OCI-LY1 (cell line): Measurements from ENCODE around the gene DHRS7B.

ENCODE experiments used
- H2AFZ ChIP-seq: fragments of 200-600 bp; sonication (generic), shearing (Covaris generic); 2 replicates; pipeline ENCODE4 v1.6.0; 2014; ENCODE audit warnings: antibody characterized with exemption, mild to moderate bottlenecking, low read length
- H3F3A ChIP-seq: fragments of 200-600 bp; sonication (generic), shearing (Covaris generic); 2 replicates; pipeline ENCODE4 v1.6.0; 2014; ENCODE audit warnings: mild to moderate bottlenecking, antibody characterized with exemption, low read length, moderate library complexity; ENCODE audit not compliant: insufficient read depth
- H3K27ac ChIP-seq: fragments of 200-600 bp; sonication (generic); 2 replicates; pipeline ENCODE4 v1.5.1; 2014; ENCODE audit warnings: low read length, mixed run types, mild to moderate bottlenecking, low read depth; ENCODE audit not compliant: poor library complexity, severe bottlenecking
- H3K27me3 ChIP-seq: fragments of 200-600 bp; sonication (generic); 2 replicates; pipeline ENCODE4 v1.6.0; 2014; ENCODE audit warnings: antibody characterized with exemption, mild to moderate bottlenecking, low read length, moderate library complexity; ENCODE audit not compliant: insufficient read depth
- H3K36me3 ChIP-seq: fragments of 200-600 bp; sonication (generic); 2 replicates; pipeline ENCODE4 v1.6.1; 2014; ENCODE audit warnings: mild to moderate bottlenecking, antibody characterized with exemption, low read length, moderate library complexity, mixed read lengths; ENCODE audit not compliant: insufficient read depth
- H3K4me1 ChIP-seq: fragments of 200-600 bp; sonication (generic); 2 replicates; pipeline ENCODE4 v1.5.1; 2014; ENCODE audit warnings: mild to moderate bottlenecking, low read length, moderate library complexity; ENCODE audit not compliant: insufficient read depth, severe bottlenecking
- H3K4me2 ChIP-seq: fragments of 200-600 bp; sonication (generic), shearing (Covaris generic); 2 replicates; pipeline ENCODE4 v1.6.1; 2014; ENCODE audit warnings: low read length
- H3K4me3 ChIP-seq: fragments of 200-600 bp; sonication (generic); 2 replicates; pipeline ENCODE4 v1.5.1; 2014; ENCODE audit warnings: low read length, low read depth, mild to moderate bottlenecking, mixed read lengths; ENCODE audit not compliant: poor library complexity, severe bottlenecking
- H3K79me2 ChIP-seq: fragments of 200-600 bp; shearing (Covaris generic); 2 replicates; pipeline ENCODE4 v1.6.1; 2016; ENCODE audit warnings: mixed run types, low read length, mixed read lengths; ENCODE audit not compliant: insufficient read depth
- H3K9ac ChIP-seq: fragments of 200-600 bp; sonication (generic), shearing (Covaris generic); 2 replicates; pipeline ENCODE4 v1.6.1; 2014; ENCODE audit warnings: mild to moderate bottlenecking, low read length, mixed read lengths
- H3K9me2 ChIP-seq: fragments of 200-600 bp; sonication (generic), shearing (Covaris generic); 2 replicates; pipeline ENCODE4 v1.6.1; 2014; ENCODE audit warnings: low read depth, mild to moderate bottlenecking, low read length, mixed read lengths
- H3K9me3 ChIP-seq: fragments of 200-600 bp; shearing (Covaris generic); 2 replicates; pipeline ENCODE4 v1.6.1; 2014; ENCODE audit warnings: low read length, mixed read lengths
- H4K20me1 ChIP-seq: fragments of 200-600 bp; sonication (generic), shearing (Covaris generic); 2 replicates; pipeline ENCODE4 v1.6.0; 2016; ENCODE audit warnings: mild to moderate bottlenecking, low read length; ENCODE audit not compliant: insufficient read depth
- EZH2 ChIP-seq: fragments of 200-600 bp; sonication (generic), shearing (Covaris generic); IDR thresholded peaks from 2 replicates; pipeline ENCODE4 v1.8.0; 2017; ENCODE audit warnings: borderline replicate concordance, mixed run types, mild to moderate bottlenecking, antibody characterized with exemption, low read length, moderate library complexity, mixed read lengths
- TF ChIP-seq, protein P1 (sequence below): fragments of 200-600 bp; sonication (generic), shearing (Covaris generic); IDR thresholded peaks from 2 replicates; pipeline ENCODE4 v1.5.1; 2017; ENCODE audit warnings: mild to moderate bottlenecking, antibody characterized with exemption, low read length, moderate library complexity, mixed read lengths

Gene DHRS7B

DNA sequence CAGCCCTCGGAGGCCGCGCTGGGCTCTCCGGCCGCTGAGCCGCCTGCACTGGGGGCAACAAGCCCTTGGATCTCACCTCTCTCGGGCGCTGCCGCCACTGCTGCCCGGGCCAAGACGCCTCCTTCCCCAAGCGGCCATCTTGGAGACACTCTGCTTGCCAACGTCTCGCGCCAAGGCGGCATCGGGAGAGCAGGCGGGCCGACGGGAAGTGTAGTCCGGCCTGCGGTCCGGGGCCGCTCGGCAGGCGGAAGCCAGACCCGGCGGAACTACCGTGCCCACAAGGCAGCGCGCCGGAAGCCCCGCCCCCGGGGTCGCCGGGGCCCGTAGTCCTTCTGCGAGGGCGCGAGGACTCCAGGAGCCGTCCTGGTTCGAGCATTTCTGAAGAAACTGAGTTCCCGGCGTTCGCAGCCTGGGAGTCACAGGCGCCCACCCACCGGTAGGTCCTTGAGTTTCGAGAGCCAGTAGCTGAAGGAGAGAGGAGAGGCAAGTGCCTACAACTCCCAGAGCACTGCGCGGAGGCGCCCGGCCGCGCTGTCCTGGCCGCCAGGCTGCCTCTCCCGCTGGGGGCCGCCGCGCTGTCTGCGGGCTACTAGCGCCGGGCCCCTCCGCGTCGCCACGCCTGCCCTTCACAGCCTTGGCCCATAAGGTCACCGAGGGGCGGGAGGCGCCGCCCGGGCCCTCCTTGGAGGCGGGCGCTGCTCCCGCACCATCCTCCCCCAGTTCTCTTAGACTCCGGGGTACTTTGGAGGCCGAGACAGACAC is 87.4 kb downstream of the DHRS7B start, which contains the start of gene TMEM11:
TSS of gene TMEM11 (minus strand) at position 147 of the 762 bp plus-strand sequence. CDS start at position 138, 9 bp downstream.
- H3K27me3 ChIP-seq = no peaks in the 10 kb centered on the region
- peak within 1 kb of the TSS; percentile 78 for H3K27ac ChIP-seq
- peaks cover 48% of the 10 kb centered on the region for H3K4me1 ChIP-seq
- H2AFZ ChIP-seq = no peak within 1 kb of the TSS
- peaks cover 47% of the 10 kb centered on the region for H3K79me2 ChIP-seq
- no peaks in the 10 kb centered on the region for H3K9me3 ChIP-seq
- H3K9ac ChIP-seq = peak within 1 kb of the TSS; percentile 100
- H3F3A ChIP-seq = no peaks in the 10 kb centered on the region
- peak within 1 kb of the TSS; percentile 99 for H3K4me3 ChIP-seq
- TF ChIP-seq, protein P1, sequence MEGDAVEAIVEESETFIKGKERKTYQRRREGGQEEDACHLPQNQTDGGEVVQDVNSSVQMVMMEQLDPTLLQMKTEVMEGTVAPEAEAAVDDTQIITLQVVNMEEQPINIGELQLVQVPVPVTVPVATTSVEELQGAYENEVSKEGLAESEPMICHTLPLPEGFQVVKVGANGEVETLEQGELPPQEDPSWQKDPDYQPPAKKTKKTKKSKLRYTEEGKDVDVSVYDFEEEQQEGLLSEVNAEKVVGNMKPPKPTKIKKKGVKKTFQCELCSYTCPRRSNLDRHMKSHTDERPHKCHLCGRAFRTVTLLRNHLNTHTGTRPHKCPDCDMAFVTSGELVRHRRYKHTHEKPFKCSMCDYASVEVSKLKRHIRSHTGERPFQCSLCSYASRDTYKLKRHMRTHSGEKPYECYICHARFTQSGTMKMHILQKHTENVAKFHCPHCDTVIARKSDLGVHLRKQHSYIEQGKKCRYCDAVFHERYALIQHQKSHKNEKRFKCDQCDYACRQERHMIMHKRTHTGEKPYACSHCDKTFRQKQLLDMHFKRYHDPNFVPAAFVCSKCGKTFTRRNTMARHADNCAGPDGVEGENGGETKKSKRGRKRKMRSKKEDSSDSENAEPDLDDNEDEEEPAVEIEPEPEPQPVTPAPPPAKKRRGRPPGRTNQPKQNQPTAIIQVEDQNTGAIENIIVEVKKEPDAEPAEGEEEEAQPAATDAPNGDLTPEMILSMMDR = no peak; the same call in 1 of the 2 replicates
- no peak for TF ChIP-seq EZH2
- H3K36me3 ChIP-seq = peaks cover 43% of the 10 kb centered on the region; the same call in 1 of the 2 replicates
- no peaks in the 10 kb centered on the region for H4K20me1 ChIP-seq
- no peaks in the 10 kb centered on the region for H3K9me2 ChIP-seq
- peak within 1 kb of the TSS; percentile 99 for H3K4me2 ChIP-seq

DNA sequence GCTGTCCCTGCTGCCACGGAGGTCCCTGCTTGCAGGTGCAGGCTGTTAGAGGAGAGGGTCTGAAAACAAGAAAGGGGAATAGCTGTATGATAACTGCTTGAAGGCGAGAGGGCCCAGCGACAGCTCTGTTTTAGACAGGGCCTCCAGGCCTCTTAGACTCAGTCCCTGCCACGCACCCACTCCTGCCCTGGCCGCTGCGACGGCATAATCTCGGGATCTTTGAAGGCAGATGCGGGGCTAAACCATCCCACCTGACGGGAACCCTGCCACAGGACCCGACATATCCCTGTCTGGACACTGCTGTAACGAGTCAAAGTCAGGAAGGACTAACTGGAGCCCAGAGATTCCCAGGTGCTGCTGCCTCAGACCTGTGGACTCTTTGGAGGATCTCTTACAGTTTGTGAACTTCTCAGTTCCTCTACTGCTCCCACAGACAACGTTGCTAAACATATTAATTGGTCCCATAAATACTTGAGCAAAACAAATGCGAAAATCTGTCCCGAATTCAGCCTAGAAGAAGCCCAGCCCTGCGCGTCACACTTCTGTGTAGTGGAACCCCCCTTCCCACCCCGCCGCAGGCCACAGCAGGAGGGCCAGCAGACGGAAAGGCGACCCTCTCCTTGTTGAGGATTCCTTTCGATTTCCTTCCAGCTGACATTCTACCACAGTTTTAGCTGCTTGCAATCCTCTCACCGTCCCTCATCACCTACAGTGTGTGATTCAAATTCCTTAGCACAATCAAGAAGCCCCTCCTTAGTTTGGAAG is 88.2 kb downstream of the DHRS7B start:
- Histone ChIP-seq H3K27ac (peak overlapping the region; percentile 69), H3K9me2 (no peaks in the 10 kb centered on the region), H3K4me1 (peaks cover 48% of the 10 kb centered on the region), H3K4me3 (peak overlapping the region; percentile 99), H3K79me2 (peaks cover 39% of the 10 kb centered on the region), H3K4me2 (peak overlapping the region; percentile 92), H3K9ac (peak overlapping the region; percentile 100), H3F3A (no peaks in the 10 kb centered on the region), H3K9me3 (no peaks in the 10 kb centered on the region), H3K27me3 (no peaks in the 10 kb centered on the region), H2AFZ (no peak overlapping the region), H4K20me1 (no peaks in the 10 kb centered on the region), H3K36me3 (peaks cover 36% of the 10 kb centered on the region; the same call in 1 of the 2 replicates)
- no peak for TF ChIP-seq EZH2
- TF ChIP-seq, protein P1 = no peak

DNA sequence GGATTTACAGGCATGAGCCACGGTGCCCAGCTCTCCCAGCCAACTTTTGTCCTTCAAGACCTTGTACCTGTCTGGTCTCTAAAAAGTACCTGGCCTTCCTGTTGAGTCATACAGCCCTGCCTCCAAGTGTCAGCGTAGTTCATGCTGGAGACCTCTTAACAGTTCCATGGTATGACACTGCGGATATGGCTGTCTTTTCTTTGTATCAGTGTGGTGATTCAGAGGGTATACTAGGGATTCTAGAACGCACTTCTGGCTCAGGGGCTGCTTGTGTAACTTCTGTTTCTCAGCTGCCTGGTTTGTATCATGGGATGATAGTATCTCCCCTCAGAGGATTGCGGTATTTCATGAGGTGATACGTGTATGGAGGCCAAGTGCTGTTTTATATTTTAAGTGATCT is 89.2 kb downstream of the DHRS7B start:
- H3K79me2 ChIP-seq = peaks cover 29% of the 10 kb centered on the region

More for the DNA sequence above, 89.2 kb downstream of the DHRS7B start:
- H4K20me1 ChIP-seq = no peaks in the 10 kb centered on the region
- H3K9ac ChIP-seq = no peak overlapping the region; the same call in 1 of the 2 replicates
- H2AFZ ChIP-seq = no peak overlapping the region
- peak overlapping the region; percentile 92 for H3K4me2 ChIP-seq
- H3K9me3 ChIP-seq = no peaks in the 10 kb centered on the region
- TF ChIP-seq EZH2 = no peak
- TF ChIP-seq, protein P1 = no peak
- no peaks in the 10 kb centered on the region for H3K27me3 ChIP-seq
- H3K36me3 ChIP-seq = peaks cover 34% of the 10 kb centered on the region; the same call in 1 of the 2 replicates
- H3K27ac ChIP-seq = no peak overlapping the region
- peaks cover 39% of the 10 kb centered on the region for H3K4me1 ChIP-seq
- H3K4me3 ChIP-seq = no peak overlapping the region
- no peaks in the 10 kb centered on the region for H3K9me2 ChIP-seq
- no peaks in the 10 kb centered on the region for H3F3A ChIP-seq
